ENCODE measurements around the gene IQGAP2. TPM values are rescaled to one million over a fixed set of nuclear protein-coding genes. Genes with fewer than 3 reads are reported as not detected.
A peak's percentile ranks its signal among the peaks of the same experiment; 100 is the strongest.

Gene IQGAP2
- total and polyA plus RNA-seq, 9 of the 15 experiments (the other 6 are each of a cell fraction or from before 2014, with no cell fraction given): 8.7 to 23.2 (median 17.4) TPM

GRCh38 chr5:76404223-76405211 is 1.4 kb downstream of the IQGAP2 start (continued):
- TF ChIP-seq ETV6 (IDR thresholded peaks at IDR 0.05; ENCODE audit: borderline replicate concordance in 1 of 2, low read depth in 2 of 2, low read length in 1 of 2): no peak
- TF ChIP-seq ETV6 (CRISPR knock-in tag; IDR thresholded peaks at IDR 0.05; ENCODE audit: borderline replicate concordance): no peak
- no peak for TF ChIP-seq ZNF263 (CRISPR knock-in tag; IDR thresholded peaks at IDR 0.05; ENCODE audit: borderline replicate concordance)
- no peak for TF ChIP-seq SNAPC5 (CRISPR knock-in tag; IDR thresholded peaks at IDR 0.05)
- TF ChIP-seq RAD51 (IDR thresholded peaks at IDR 0.05; ENCODE audit: borderline replicate concordance, low read depth): peak; percentile 38; the same call in 1 of the 2 replicates
- TF ChIP-seq DNMT1 (IDR thresholded peaks at IDR 0.05): no peak
- TF ChIP-seq ZNF407 (IDR thresholded peaks at IDR 0.05; ENCODE audit: low read depth): no peak
- TF ChIP-seq RBBP5 (IDR thresholded peaks at IDR 0.05; ENCODE audit: borderline replicate concordance, insufficient read depth, low read length, poor library complexity, severe bottlenecking): no peak
- TF ChIP-seq CHD4 (IDR thresholded peaks at IDR 0.05; ENCODE audit: insufficient read depth, insufficient replicate concordance, low read depth, low read length, poor library complexity, severe bottlenecking): no peak
- no peak; a peak in 1 of 4 replicates for TF ChIP-seq ZNF639 (CRISPR knock-in tag; conservative IDR thresholded peaks at IDR 0.05 in 1 of 2, IDR thresholded peaks at IDR 0.05 in 1 of 2)
- no peak for TF ChIP-seq ZNF445 (CRISPR knock-in tag; IDR thresholded peaks at IDR 0.05; ENCODE audit: low read depth)
- TF ChIP-seq ZBTB12 (CRISPR knock-in tag; IDR thresholded peaks at IDR 0.05): no peak
- 0 out of 2 replicates have a peak, but pooled peaks have one; percentile 7 for TF ChIP-seq CXXC5 (CRISPR knock-in tag; IDR thresholded peaks at IDR 0.05)
- no peak for TF ChIP-seq GABPA (tag; conservative IDR thresholded peaks at IDR 0.05; ENCODE audit: low read depth)
